Measurements from ENCODE around the gene SPEM1. TPM values are rescaled to one million over a fixed set of nuclear protein-coding genes. Genes with fewer than 3 reads are reported as not detected.
A peak's percentile ranks its signal among the peaks of the same experiment; 100 is the strongest.

SPEM1 gene
- total and polyA plus RNA-seq, 2 of the 13 experiments (the other 11 are each of a cell fraction or from before 2014, with no cell fraction given): not detected

DNA sequence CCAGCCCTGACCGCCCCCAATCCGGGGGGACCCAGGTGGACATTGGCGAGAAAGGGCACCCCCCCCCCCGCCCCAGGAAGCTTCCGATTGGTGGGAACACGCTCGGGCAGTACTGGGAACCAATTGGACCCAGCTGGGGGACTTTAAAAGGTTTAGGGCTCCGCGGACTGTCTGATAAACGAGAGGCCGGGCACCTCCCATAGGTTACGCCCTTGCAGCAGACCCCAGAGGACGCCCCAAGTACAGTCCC, 16.5 kb upstream of the SPEM1 start (continued):
- TF ChIP-seq ZNF614 (CRISPR knock-in tag; IDR thresholded peaks at IDR 0.05; ENCODE audit: borderline replicate concordance) (no peak), PHF20 (CRISPR knock-in tag; IDR thresholded peaks at IDR 0.05) (peak; percentile 50; the same call in 1 of the 2 replicates), SALL2 (CRISPR knock-in tag; IDR thresholded peaks at IDR 0.05) (no peak), TBX2 (CRISPR knock-in tag; IDR thresholded peaks at IDR 0.05; ENCODE audit: borderline replicate concordance) (no peak; the same call in 1 of the 2 replicates), ZNF552 (CRISPR knock-in tag; IDR thresholded peaks at IDR 0.05; ENCODE audit: borderline replicate concordance) (0 out of 2 replicates have a peak, but pooled peaks have one; percentile 4), NFIC (IDR thresholded peaks at IDR 0.05; ENCODE audit: low read length) (no peak), NR2F6 (IDR thresholded peaks at IDR 0.05) (peak; percentile 57; the same call in 1 of the 2 replicates), NR2F6 (CRISPR knock-in tag; IDR thresholded peaks at IDR 0.05) (no peak), ZNF441 (CRISPR knock-in tag; IDR thresholded peaks at IDR 0.05; ENCODE audit: borderline replicate concordance) (0 out of 2 replicates have a peak, but pooled peaks have one; percentile 51), HNF4A (CRISPR knock-in tag; IDR thresholded peaks at IDR 0.05) (no peak)
- TF ChIP-seq, protein P1, sequence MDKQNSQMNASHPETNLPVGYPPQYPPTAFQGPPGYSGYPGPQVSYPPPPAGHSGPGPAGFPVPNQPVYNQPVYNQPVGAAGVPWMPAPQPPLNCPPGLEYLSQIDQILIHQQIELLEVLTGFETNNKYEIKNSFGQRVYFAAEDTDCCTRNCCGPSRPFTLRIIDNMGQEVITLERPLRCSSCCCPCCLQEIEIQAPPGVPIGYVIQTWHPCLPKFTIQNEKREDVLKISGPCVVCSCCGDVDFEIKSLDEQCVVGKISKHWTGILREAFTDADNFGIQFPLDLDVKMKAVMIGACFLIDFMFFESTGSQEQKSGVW (CRISPR knock-in tag; IDR thresholded peaks at IDR 0.05; ENCODE audit: borderline replicate concordance): peak; percentile 51; the same call in 1 of the 2 replicates
- TF ChIP-seq, protein P2, sequence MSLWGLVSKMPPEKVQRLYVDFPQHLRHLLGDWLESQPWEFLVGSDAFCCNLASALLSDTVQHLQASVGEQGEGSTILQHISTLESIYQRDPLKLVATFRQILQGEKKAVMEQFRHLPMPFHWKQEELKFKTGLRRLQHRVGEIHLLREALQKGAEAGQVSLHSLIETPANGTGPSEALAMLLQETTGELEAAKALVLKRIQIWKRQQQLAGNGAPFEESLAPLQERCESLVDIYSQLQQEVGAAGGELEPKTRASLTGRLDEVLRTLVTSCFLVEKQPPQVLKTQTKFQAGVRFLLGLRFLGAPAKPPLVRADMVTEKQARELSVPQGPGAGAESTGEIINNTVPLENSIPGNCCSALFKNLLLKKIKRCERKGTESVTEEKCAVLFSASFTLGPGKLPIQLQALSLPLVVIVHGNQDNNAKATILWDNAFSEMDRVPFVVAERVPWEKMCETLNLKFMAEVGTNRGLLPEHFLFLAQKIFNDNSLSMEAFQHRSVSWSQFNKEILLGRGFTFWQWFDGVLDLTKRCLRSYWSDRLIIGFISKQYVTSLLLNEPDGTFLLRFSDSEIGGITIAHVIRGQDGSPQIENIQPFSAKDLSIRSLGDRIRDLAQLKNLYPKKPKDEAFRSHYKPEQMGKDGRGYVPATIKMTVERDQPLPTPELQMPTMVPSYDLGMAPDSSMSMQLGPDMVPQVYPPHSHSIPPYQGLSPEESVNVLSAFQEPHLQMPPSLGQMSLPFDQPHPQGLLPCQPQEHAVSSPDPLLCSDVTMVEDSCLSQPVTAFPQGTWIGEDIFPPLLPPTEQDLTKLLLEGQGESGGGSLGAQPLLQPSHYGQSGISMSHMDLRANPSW (CRISPR knock-in tag; IDR thresholded peaks at IDR 0.05; ENCODE audit: borderline replicate concordance): no peak
- TF ChIP-seq, protein P3, sequence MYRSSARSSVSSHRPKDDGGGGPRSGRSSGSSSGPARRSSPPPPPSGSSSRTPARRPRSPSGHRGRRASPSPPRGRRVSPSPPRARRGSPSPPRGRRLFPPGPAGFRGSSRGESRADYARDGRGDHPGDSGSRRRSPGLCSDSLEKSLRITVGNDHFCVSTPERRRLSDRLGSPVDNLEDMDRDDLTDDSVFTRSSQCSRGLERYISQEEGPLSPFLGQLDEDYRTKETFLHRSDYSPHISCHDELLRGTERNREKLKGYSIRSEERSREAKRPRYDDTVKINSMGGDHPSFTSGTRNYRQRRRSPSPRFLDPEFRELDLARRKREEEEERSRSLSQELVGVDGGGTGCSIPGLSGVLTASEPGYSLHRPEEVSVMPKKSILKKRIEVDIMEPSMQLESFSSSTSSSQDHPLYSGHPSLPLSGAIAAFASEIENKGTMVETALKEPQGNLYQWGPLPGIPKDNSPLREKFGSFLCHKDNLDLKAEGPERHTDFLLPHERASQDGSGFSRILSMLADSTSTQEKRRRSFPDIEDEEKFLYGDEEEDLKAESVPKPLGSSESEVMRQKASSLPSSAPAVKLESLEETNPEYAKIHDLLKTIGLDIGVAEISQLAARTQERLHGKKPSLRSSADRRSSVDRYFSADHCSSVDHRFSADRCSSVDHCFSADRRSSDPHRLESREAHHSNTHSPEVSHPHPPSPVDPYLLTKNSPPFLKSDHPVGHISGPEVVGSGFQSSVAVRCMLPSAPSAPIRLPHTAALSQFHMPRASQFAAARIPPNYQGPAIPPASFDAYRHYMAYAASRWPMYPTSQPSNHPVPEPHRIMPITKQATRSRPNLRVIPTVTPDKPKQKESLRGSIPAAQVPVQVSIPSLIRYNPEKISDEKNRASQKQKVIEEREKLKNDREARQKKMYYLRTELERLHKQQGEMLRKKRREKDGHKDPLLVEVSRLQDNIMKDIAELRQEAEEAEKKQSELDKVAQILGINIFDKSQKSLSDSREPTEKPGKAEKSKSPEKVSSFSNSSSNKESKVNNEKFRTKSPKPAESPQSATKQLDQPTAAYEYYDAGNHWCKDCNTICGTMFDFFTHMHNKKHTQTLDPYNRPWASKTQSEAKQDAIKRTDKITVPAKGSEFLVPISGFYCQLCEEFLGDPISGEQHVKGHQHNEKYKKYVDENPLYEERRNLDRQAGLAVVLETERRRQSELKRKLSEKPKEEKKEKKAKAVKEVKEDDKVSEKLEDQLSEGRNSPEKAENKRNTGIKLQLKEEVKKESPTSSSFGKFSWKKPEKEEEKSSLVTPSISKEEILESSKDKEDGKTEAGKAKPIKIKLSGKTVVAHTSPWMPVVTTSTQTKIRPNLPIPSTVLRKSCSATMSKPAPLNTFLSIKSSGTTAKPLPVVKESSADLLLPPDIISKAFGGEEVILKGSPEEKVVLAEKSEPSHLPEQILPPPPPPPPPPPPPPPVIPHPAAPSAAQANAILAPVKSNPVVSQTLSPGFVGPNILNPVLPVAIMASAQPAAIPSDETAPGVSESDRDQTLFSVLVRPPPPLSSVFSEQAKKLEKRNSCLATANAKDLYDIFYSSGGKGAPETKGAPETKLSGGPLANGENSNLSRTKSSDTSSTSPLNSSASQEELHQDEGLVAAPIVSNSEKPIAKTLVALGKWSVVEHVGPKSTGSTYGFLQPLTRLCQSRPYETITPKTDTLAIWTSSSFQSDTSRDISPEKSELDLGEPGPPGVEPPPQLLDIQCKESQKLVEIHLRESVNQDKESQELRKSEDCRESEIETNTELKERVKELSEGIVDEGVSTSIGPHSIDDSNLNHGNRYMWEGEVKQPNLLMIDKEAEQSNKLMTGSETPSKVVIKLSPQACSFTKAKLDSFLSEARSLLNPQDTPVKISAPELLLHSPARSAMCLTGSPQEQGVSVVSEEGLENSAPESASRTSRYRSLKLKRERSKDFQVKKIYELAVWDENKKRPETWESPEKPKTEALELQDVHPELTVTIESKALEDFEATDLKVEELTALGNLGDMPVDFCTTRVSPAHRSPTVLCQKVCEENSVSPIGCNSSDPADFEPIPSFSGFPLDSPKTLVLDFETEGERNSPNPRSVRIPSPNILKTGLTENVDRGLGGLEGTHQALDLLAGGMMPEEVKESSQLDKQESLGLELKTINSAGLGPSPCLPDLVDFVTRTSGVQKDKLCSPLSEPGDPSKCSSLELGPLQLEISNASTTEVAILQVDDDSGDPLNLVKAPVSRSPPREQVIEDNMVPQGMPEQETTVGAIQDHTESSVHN (CRISPR knock-in tag; IDR thresholded peaks at IDR 0.05): no peak
- TF ChIP-seq, protein P4, sequence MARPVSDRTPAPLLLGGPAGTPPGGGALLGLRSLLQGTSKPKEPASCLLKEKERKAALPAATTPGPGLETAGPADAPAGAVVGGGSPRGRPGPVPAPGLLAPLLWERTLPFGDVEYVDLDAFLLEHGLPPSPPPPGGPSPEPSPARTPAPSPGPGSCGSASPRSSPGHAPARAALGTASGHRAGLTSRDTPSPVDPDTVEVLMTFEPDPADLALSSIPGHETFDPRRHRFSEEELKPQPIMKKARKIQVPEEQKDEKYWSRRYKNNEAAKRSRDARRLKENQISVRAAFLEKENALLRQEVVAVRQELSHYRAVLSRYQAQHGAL (CRISPR knock-in tag; IDR thresholded peaks at IDR 0.05; ENCODE audit: not compliant biosample characterization): no peak
- TF ChIP-seq, protein P5, sequence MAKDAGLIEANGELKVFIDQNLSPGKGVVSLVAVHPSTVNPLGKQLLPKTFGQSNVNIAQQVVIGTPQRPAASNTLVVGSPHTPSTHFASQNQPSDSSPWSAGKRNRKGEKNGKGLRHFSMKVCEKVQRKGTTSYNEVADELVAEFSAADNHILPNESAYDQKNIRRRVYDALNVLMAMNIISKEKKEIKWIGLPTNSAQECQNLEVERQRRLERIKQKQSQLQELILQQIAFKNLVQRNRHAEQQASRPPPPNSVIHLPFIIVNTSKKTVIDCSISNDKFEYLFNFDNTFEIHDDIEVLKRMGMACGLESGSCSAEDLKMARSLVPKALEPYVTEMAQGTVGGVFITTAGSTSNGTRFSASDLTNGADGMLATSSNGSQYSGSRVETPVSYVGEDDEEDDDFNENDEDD (CRISPR knock-in tag; IDR thresholded peaks at IDR 0.05; ENCODE audit: borderline replicate concordance): no peak
- TF ChIP-seq, protein P6, sequence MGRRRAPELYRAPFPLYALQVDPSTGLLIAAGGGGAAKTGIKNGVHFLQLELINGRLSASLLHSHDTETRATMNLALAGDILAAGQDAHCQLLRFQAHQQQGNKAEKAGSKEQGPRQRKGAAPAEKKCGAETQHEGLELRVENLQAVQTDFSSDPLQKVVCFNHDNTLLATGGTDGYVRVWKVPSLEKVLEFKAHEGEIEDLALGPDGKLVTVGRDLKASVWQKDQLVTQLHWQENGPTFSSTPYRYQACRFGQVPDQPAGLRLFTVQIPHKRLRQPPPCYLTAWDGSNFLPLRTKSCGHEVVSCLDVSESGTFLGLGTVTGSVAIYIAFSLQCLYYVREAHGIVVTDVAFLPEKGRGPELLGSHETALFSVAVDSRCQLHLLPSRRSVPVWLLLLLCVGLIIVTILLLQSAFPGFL (CRISPR knock-in tag; IDR thresholded peaks at IDR 0.05): no peak
